ENCODE data around the gene CYREN.

CYREN gene

DNA sequence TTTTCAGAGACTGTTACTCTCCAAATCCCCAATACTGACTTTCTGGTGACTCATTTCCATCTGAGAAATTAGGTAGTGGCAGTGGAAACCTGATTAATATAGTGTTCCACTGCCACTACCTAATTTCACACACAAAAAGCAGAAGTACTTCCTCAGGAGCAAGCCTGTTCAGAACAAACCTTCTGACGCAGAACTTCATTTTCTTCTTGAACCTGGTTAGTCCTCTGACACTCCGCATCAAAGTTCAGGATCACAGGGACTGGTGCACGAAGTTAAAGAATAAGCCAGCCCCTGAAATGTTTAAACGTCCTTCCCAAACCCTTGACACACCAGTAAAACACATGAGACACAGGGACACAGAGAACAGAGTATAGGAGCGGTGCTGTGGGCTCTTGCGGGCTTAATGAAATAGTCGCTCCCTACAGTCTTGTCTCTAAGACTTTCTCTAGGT, 36.5 kb upstream of the CYREN start:
- H3K79me2 ChIP-seq (ENCODE audit: insufficient read depth, low read length) = no peaks in the 10 kb centered on the region
- no peaks in the 10 kb centered on the region for H3K27me3 ChIP-seq (ENCODE audit: low read length)
- H3K27ac ChIP-seq (ENCODE audit: low read depth, low read length) = no peak overlapping the region
- no peak overlapping the region for H3K4me2 ChIP-seq (ENCODE audit: low read depth, low read length, poor library complexity, severe bottlenecking)
- H3K4me3 ChIP-seq (ENCODE audit: insufficient read depth, low read length, poor library complexity, severe bottlenecking) = no peak overlapping the region
- no peaks in the 10 kb centered on the region for H3K36me3 ChIP-seq (ENCODE audit: low read length)
- no peak overlapping the region for H3K9ac ChIP-seq (ENCODE audit: low read length)
- TF ChIP-seq CTCF (IDR thresholded peaks at IDR 0.05; ENCODE audit: insufficient read depth, low read length, poor library complexity, severe bottlenecking) = no peak
- no peak for TF ChIP-seq EZH2phosphoT487 (conservative IDR thresholded peaks at IDR 0.05; ENCODE audit: low read length)
- H2AFZ ChIP-seq (ENCODE audit: low read depth, low read length, severe bottlenecking) = no peak overlapping the region
- no peaks in the 10 kb centered on the region for H4K20me1 ChIP-seq (ENCODE audit: low read depth, low read length)
- no peaks in the 10 kb centered on the region for H3F3A ChIP-seq (ENCODE audit: insufficient read depth)
- no peaks in the 10 kb centered on the region for H3K9me2 ChIP-seq (replicated peaks; ENCODE audit: insufficient read depth, low read length)
- H3K9me3 ChIP-seq (ENCODE audit: insufficient read depth, low read length) = no peaks in the 10 kb centered on the region

DNA sequence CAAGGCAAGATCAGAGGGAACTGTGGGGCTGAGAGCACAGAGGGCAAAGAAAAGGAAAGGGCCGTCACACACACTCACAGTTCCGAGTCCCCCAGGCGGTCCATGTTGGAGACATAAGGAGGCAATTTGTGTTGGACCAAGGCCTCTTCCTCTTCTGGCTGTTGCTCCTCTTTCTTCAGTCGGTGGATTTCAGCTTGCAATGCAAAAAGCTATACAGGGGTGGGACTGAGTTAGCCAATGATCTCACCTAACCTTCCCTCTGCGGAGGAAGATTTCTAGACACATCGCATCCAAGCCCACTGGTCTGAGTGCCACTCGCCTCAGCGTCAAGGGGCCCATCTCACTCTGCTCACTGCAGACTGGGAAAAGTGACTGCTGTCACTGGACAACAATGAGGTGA, 35.3 kb upstream of the CYREN start:
- Histone ChIP-seq H3K27me3 (ENCODE audit: low read length) (no peaks in the 10 kb centered on the region), H4K20me1 (ENCODE audit: low read depth, low read length) (no peaks in the 10 kb centered on the region), H3K9ac (ENCODE audit: low read length) (no peak overlapping the region), H2AFZ (ENCODE audit: low read depth, low read length, severe bottlenecking) (no peak overlapping the region), H3K4me2 (ENCODE audit: low read depth, low read length, poor library complexity, severe bottlenecking) (no peak overlapping the region), H3K27ac (ENCODE audit: low read depth, low read length) (no peak overlapping the region), H3K79me2 (ENCODE audit: insufficient read depth, low read length) (no peaks in the 10 kb centered on the region), H3K36me3 (ENCODE audit: low read length) (no peaks in the 10 kb centered on the region), H3F3A (ENCODE audit: insufficient read depth) (no peaks in the 10 kb centered on the region), H3K4me3 (ENCODE audit: insufficient read depth, low read length, poor library complexity, severe bottlenecking) (no peak overlapping the region), H3K9me3 (ENCODE audit: insufficient read depth, low read length) (no peaks in the 10 kb centered on the region), H3K9me2 (replicated peaks; ENCODE audit: insufficient read depth, low read length) (no peaks in the 10 kb centered on the region)
- TF ChIP-seq EZH2phosphoT487 (conservative IDR thresholded peaks at IDR 0.05; ENCODE audit: low read length) = no peak

GRCh38 chr7:135204876-135205275, 34.4 kb upstream of the CYREN start:
- Histone ChIP-seq H3K4me3 (ENCODE audit: insufficient read depth, low read length, poor library complexity, severe bottlenecking) (no peak overlapping the region), H2AFZ (ENCODE audit: low read depth, low read length, severe bottlenecking) (no peak overlapping the region), H3K9me2 (replicated peaks; ENCODE audit: insufficient read depth, low read length) (no peaks in the 10 kb centered on the region), H4K20me1 (ENCODE audit: low read depth, low read length) (no peaks in the 10 kb centered on the region), H3K36me3 (ENCODE audit: low read length) (no peaks in the 10 kb centered on the region), H3K4me2 (ENCODE audit: low read depth, low read length, poor library complexity, severe bottlenecking) (no peak overlapping the region), H3F3A (ENCODE audit: insufficient read depth) (no peaks in the 10 kb centered on the region), H3K9me3 (ENCODE audit: insufficient read depth, low read length) (no peaks in the 10 kb centered on the region), H3K27ac (ENCODE audit: low read depth, low read length) (no peak overlapping the region), H3K27me3 (ENCODE audit: low read length) (no peaks in the 10 kb centered on the region), H3K9ac (ENCODE audit: low read length) (no peak overlapping the region), H3K79me2 (ENCODE audit: insufficient read depth, low read length) (no peaks in the 10 kb centered on the region)
- TF ChIP-seq EZH2phosphoT487 (conservative IDR thresholded peaks at IDR 0.05; ENCODE audit: low read length) (no peak), CTCF (IDR thresholded peaks at IDR 0.05; ENCODE audit: insufficient read depth, low read length, poor library complexity, severe bottlenecking) (no peak)

- no peak for TF ChIP-seq EZH2phosphoT487 (conservative IDR thresholded peaks at IDR 0.05; ENCODE audit: low read length)
- TF ChIP-seq CTCF (IDR thresholded peaks at IDR 0.05; ENCODE audit: insufficient read depth, low read length, poor library complexity, severe bottlenecking) = no peak
Observed at GRCh38 chr7:135204341-135204749, 33.8 kb upstream of the CYREN start.

More at GRCh38 chr7:135204341-135204749, 33.8 kb upstream of the CYREN start:
- no peak overlapping the region for H3K9ac ChIP-seq (ENCODE audit: low read length)
- no peaks in the 10 kb centered on the region for H3F3A ChIP-seq (ENCODE audit: insufficient read depth)
- H3K27ac ChIP-seq (ENCODE audit: low read depth, low read length) = no peak overlapping the region
- no peak overlapping the region for H3K4me2 ChIP-seq (ENCODE audit: low read depth, low read length, poor library complexity, severe bottlenecking)
- H4K20me1 ChIP-seq (ENCODE audit: low read depth, low read length) = no peaks in the 10 kb centered on the region
- no peaks in the 10 kb centered on the region for H3K9me2 ChIP-seq (replicated peaks; ENCODE audit: insufficient read depth, low read length)
- no peaks in the 10 kb centered on the region for H3K79me2 ChIP-seq (ENCODE audit: insufficient read depth, low read length)
- H2AFZ ChIP-seq (ENCODE audit: low read depth, low read length, severe bottlenecking) = no peak overlapping the region
- H3K4me3 ChIP-seq (ENCODE audit: insufficient read depth, low read length, poor library complexity, severe bottlenecking) = no peak overlapping the region
- no peaks in the 10 kb centered on the region for H3K36me3 ChIP-seq (ENCODE audit: low read length)
- H3K27me3 ChIP-seq (ENCODE audit: low read length) = no peaks in the 10 kb centered on the region
- H3K9me3 ChIP-seq (ENCODE audit: insufficient read depth, low read length) = no peaks in the 10 kb centered on the region
